AG04450 (cell line): ENCODE data around the gene KNDC1. TPM values are rescaled to one million over a fixed set of nuclear protein-coding genes. Genes with fewer than 3 reads are reported as not detected.

Experiments used
- CTCF ChIA-PET: fragments of 300-600, 350-600 bp; formaldehyde crosslinking; extraction: SDS; loops from one replicate; lab custom pipeline; 2022; ENCODE audit warnings: antibody characterized with exemption, inconsistent platforms; lab: Charles Lee
- POLR2A ChIA-PET: fragments of 350-600 bp; formaldehyde crosslinking; extraction: SDS; loops from one replicate; lab custom pipeline; 2021; ENCODE audit warnings: antibody characterized with exemption, inconsistent platforms; lab: Yijun Ruan, JAX
- DNase-seq: peaks from one replicate; pipeline ENCODE4 v3.0.0-alpha.2; 2011; ENCODE audit warnings: low read depth, low spot score
- H3K27ac ChIP-seq: one replicate; pipeline ENCODE4 v1.5.1; 2012; ENCODE audit warnings: low read depth, low read length, control low read depth
- H3K27me3 ChIP-seq: one replicate; pipeline ENCODE4 v1.6.0; 2012; ENCODE audit warnings: low read length; ENCODE audit not compliant: control insufficient read depth, insufficient read depth
- H3K4me3 ChIP-seq: 2 replicates; pipeline ENCODE4 v1.5.1; 2011; ENCODE audit warnings: mild to moderate bottlenecking, low read depth, low read length, control low read depth
- H3K9me3 ChIP-seq: 2 replicates; pipeline ENCODE4 v1.5.1; 2012; ENCODE audit warnings: low read length; ENCODE audit not compliant: control insufficient read depth, insufficient read depth
- CTCF ChIP-seq: IDR thresholded peaks from 2 replicates; pipeline ENCODE4 v1.5.1; 2011; ENCODE audit warnings: low read depth, low read length, control low read depth, inconsistent platforms
- polyA plus RNA-seq: library from polyadenylated mRNA; depleted of rRNA; stranded (reverse); fragments of >200 nt; gene quantifications from 2 replicates; pipeline ENCODE4 v1.2.3, GENCODE V29; 2011

The KNDC1 gene
- polyA plus RNA-seq, 1 experiment: 0.46 TPM

GRCh38 chr10:133158756-133159610, 1.0 kb upstream of the KNDC1 start:
- POLR2A ChIA-PET: no interaction called here
- H3K9me3 ChIP-seq: no peaks in the 10 kb centered on the region; the same call in 1 of the 2 replicates
- H3K27me3 ChIP-seq: peaks cover 25% of the 10 kb centered on the region
- DNase-seq: no peak
- TF ChIP-seq CTCF: no peak
- no peak overlapping the region for H3K27ac ChIP-seq
- H3K4me3 ChIP-seq: no peak overlapping the region
- CTCF ChIA-PET: no interaction called here

- no peak for TF ChIP-seq CTCF
- peaks cover 25% of the 10 kb centered on the region for H3K27me3 ChIP-seq
- no peaks in the 10 kb centered on the region; the same call in 1 of the 2 replicates for H3K9me3 ChIP-seq
- H3K4me3 ChIP-seq: no peak overlapping the region
- ChIA-PET POLR2A (no interaction called here), CTCF (no interaction called here)
- no peak overlapping the region for H3K27ac ChIP-seq
- DNase-seq: no peak
These were observed 439 bp upstream of the KNDC1 start for GRCh38 chr10:133159611-133159949.

- H3K4me3 ChIP-seq: peak overlapping the region; percentile 55
- H3K9me3 ChIP-seq: peaks cover 12% of the 10 kb centered on the region; the same call in 1 of the 2 replicates
- ChIA-PET CTCF (interaction anchor here (1.4 kb wide), 1 partner anchor 18 kb away, joined by 5 read pairs; no protein-coding TSS in a partner anchor), POLR2A (no interaction called here)
- no peak overlapping the region for H3K27ac ChIP-seq
- TF ChIP-seq CTCF: no peak
- DNase-seq: no peak
- H3K27me3 ChIP-seq: peaks cover 25% of the 10 kb centered on the region
These were observed 930 bp downstream of the KNDC1 start for GRCh38 chr10:133160826-133161471.

- no peak overlapping the region for H3K27ac ChIP-seq
- TF ChIP-seq CTCF: no peak
- H3K9me3 ChIP-seq: peaks cover 17% of the 10 kb centered on the region
- H3K4me3 ChIP-seq: no peak overlapping the region
- peaks cover 25% of the 10 kb centered on the region for H3K27me3 ChIP-seq
- CTCF ChIA-PET: interaction anchor here (1.4 kb wide), 1 partner anchor 18 kb away, joined by 5 read pairs; no protein-coding TSS in a partner anchor
- POLR2A ChIA-PET: no interaction called here
- DNase-seq: no peak
These were observed 1.6 kb downstream of the KNDC1 start for GRCh38 chr10:133161486-133162109.
